Astrocyte of the spinal cord (primary cell): ENCODE data around the gene POMP.

Source experiments
- DNase-seq: peaks from one replicate; pipeline ENCODE4 v3.0.0; 2011; ENCODE audit warnings: low read depth, low spot score
- H3K4me3 ChIP-seq: 2 replicates; pipeline ENCODE4 v1.5.1; 2011; ENCODE audit warnings: low read depth, mild to moderate bottlenecking, low read length, moderate library complexity
- CTCF ChIP-seq: IDR thresholded peaks from 2 replicates; pipeline ENCODE4 v1.5.1; 2012; ENCODE audit warnings: low read depth, mild to moderate bottlenecking, low read length, inconsistent platforms
- in situ Hi-C: cut with HindIII; loops from 2 replicates; pipeline ENCODE4 v1.10.0; 2017; ENCODE audit warnings: low sequenced_read_pairs

Gene POMP

GRCh38 chr13:28704919-28705318 is 46.0 kb downstream of the POMP start:
- in situ Hi-C loops = no loop called here
- TF ChIP-seq CTCF = no peak
- H3K4me3 ChIP-seq = no peak overlapping the region
- DNase-seq = no peak

GRCh38 chr13:28705461-28706083 is 46.6 kb downstream of the POMP start:
- DNase-seq = no peak
- no peak for TF ChIP-seq CTCF
- no peak overlapping the region for H3K4me3 ChIP-seq
- in situ Hi-C loops = no loop called here

- no peak overlapping the region for H3K4me3 ChIP-seq
- no peak for TF ChIP-seq CTCF
- in situ Hi-C loops = no loop called here
- DNase-seq = peak; percentile 81
Observed at GRCh38 chr13:28707629-28708427, 48.9 kb downstream of the POMP start.

- no peak overlapping the region for H3K4me3 ChIP-seq
- TF ChIP-seq CTCF = no peak
- in situ Hi-C loops = no loop called here
- DNase-seq = no peak
Observed at GRCh38 chr13:28710161-28710560, 51.2 kb downstream of the POMP start.

- DNase-seq = no peak
Observed at GRCh38 chr13:28714651-28715050, 55.7 kb downstream of the POMP start.

GRCh38 chr13:28716511-28716910 is 57.6 kb downstream of the POMP start:
- no peak for TF ChIP-seq CTCF
- in situ Hi-C loops = no loop called here
- DNase-seq = peak; percentile 46
- H3K4me3 ChIP-seq = no peak overlapping the region

More at GRCh38 chr13:28714651-28715050, 55.7 kb downstream of the POMP start:
- in situ Hi-C loops = no loop called here
- no peak for TF ChIP-seq CTCF
- no peak overlapping the region for H3K4me3 ChIP-seq
